Left hindlimb (tissue), 1 donor: ENCODE measurements around the gene ZNF225.
"Not testable (repeated sequence)": the region's sequence is repeated elsewhere in the genome, so short reads cannot be mapped to it uniquely, and the experiment has no call there.

ENCODE experiments used
- DNase-seq: peaks from one replicate; pipeline ENCODE4 v3.0.0-alpha.2; 2018

The ZNF225 gene

DNA sequence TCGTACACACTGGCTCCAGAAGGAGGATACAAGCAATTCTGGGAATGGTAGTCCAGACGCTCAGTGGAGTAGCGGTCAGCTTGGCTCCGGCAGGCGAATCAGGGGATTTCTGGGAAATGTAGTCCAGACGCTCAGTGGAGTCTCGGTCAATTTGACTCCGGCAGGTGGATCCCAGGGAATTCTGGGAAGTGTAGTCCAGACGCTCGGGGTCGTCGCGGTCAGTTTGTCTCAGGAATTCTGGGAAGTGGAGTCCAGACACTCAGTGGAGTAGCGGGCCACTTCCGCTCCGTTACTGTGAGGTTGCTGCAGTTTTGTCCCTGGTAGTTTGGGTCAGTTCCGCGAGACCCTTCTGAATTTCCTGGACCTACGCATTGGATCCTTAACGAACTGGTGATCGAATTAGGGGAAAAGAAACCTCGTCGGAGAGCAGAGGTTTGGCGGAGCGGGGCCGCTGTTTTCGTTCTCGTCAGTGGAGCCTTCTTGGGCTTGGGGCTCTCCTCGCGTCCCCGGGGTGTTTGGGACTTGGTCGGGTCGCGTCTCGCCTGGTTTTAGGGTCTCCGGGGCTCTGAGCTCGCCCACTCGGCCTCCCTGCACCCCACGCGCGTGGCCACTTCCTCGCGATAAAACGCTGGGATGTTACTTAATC, at the start of gene ZNF225:
Gene ZNF225, plus strand, starts transcription at position 262 of the 646 bp plus-strand sequence. CDS start 2,429 bp downstream, outside the sequence.
- DNase-seq: peak; percentile 98

DNA sequence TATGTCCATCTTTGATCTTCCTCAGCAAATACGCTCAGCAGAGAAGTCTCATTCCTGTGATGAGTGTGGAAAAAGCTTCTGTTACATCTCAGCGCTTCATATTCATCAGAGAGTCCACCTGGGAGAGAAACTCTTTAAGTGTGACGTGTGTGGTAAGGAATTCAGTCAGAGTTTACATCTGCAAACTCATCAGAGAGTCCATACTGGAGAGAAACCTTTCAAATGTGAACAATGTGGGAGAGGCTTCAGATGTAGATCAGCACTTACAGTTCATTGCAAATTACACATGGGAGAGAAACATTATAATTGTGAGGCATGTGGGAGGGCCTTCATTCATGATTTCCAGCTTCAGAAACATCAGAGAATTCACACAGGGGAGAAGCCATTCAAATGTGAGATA, 46.9 kb upstream of the ZNF225 start:
- no peak for DNase-seq

DNA sequence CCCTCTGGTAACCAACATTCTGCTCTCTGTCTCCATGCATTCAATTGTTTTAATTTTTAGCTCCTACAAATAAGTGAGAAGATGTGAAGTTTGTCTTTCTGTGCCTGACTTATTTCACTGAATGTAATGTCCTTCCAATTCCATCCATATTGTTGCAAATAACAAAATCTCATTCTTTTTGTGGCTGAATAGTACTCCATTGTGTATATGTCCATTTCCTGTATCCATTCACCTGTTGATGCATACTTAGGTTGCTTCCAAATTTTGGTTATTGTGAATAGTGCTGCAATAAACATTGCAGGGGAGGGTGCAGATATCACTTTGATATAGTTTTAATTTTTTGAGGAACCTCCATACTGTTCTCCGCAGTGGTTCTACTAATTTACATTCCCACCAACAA, 43.8 kb upstream of the ZNF225 start:
- no peak for DNase-seq

DNA sequence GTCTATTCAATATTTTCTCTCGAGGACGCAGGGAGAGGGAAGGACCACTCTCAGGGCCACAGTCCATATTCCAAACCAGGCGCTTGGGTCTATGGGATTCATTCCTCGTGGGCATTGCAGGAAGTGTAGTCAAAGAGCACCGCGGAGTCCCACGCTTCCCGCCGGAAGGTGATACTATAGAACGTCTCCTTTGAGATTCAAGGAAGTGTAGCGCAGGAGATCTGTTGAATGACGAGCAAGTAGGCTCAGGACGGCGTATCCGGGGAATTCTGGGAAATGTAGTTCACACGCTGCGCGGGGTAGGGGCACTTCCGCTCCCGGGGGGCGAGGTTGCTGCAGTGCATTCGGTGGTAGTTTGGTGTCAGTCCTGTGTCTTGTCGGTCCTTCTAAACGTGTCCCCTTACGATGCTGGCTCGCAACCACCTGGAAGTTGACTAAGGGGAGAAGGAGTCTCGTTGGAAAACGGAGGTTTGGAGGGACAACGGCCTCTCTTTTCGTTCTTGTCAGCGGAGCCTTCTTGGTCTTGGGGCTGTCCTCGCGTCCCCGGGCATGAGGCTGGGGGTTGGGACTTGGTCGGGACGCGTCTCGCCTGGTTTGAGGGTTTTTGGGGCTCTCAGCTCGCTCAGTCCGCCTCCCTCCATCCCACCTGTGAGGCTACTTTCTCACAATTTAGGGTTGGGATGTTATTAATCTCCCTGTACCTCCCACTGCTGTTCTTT, 41.2 kb upstream of the ZNF225 start, which contains the start of gene ZNF284:
Gene ZNF284, plus strand, starts transcription at position 336 of the 719 bp plus-strand sequence. CDS start 4,231 bp downstream, outside the sequence.
- peak; percentile 94 for DNase-seq

DNA sequence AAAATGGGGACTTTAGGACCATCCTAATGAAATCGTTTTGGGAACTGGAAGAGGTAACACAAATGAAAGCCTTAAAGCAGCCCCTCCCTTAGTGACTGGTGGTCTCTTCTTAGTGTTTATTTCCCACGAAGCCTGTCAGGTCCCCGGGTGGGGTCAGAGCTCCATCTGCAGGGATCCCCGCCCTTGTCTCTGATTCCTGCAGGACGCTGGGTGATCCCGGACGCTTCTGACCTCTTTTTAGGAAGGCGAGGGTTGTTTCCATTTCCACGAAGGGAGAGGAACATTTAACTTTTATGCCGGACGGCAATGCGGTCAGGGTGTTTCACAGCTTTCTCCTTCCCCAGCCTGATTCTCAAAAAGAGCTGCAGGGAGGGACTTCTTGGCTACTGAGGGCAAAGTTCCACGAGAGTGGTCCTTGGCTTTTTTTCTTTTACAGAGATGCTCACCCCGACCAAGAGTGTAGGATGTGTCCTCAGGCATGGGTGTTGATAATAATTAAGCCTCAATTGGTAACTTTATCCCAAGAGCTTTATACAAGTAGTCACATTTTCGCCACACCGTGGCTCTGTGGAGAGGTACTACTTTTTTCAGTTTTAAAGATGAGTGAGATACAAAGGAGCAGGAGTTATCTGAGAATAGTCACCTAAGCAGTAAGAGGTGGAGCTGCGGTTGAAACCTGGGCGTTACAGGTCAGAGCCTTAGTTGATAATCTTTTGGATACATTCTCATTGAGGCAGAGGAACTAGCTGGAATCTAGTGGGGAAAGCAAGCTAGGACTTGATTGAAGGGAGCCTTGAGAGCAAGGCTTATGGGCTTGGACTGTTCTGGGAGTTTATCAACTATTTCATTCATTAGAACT, 40.4 kb upstream of the ZNF225 start:
- no peak for DNase-seq

DNA sequence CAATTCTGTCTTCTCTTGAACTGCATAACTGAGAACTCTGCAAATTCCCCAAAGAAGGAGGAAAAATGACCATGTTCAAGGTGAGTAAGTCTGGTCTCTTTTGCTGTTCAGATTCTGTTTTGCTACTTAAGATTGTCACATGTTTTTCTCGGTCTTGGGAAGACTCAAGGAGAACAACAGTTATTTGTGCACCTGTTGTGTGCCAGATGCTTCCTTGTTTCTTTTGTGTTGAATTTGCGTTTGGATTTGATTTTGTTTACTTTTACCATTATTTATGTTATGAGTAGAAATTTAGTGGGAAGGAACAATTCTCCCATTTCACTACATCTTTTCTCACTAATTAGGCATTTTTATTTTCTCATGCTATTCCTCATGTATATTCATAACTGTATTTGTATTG, 36.9 kb upstream of the ZNF225 start:
- no peak for DNase-seq

DNA sequence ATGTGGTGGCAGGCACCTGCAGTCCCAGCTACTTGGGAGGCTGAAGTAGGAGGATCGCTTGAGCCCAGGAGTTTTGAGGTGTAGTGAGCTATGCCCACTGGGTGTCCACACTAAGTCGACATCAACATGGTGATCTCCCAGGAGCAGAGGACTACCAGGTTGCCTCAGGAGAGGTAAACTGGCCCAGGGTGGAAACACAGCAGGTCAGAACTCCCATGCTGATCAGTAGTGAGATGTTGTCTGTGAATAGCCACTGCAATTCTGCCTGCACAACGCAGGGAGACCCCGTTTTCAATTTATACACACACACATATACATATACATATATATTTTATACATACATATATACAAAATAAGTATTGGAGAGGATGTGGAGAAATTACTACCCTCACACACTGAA, 21.1 kb upstream of the ZNF225 start:
- no peak for DNase-seq

DNA sequence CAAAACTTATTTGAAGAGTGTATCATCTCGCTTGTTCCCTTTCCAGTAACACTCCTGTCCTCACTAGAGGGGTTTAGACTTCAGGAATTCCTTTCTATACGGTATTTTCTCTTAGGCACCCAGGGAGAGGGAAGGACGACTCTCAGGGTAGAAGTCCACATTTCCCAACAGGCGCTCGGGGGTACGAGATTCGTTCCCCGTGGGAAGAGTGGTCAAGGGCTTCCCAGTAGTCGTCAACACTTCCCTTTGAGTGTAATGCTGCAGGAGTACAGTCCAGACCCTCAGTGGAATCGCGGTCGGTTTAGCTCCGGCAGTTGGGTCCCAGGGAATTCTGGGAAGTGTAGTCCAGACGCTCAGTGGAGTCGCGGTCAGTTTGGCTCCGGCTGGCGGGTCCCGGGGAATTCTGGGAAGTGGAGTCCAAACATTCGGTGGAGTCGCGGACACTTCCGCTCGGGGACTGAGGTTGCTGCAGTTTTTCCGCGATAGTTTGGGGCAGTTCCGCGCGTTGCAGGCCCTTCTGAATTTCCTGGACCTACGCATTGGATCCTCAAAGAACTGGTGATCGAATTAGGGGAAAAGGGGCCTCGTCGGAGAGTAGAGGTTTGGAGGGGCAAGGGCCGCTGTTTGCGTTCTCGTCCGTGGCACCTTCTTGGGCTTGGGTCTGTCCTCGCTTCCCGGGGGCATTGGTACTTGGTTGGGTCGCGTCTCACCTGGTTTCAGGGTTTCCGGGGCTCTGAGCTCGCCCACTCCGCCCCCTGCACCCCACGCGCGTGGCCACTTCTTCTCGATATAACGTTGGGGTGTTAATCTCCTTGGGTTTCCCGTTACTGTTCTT, 19.1 kb upstream of the ZNF225 start, which contains the start of gene ZNF224:
Gene ZNF224, plus strand, starts transcription at position 431 of the 835 bp plus-strand sequence. CDS start 3,513 bp downstream, outside the sequence.
- peak; percentile 96 for DNase-seq

DNA sequence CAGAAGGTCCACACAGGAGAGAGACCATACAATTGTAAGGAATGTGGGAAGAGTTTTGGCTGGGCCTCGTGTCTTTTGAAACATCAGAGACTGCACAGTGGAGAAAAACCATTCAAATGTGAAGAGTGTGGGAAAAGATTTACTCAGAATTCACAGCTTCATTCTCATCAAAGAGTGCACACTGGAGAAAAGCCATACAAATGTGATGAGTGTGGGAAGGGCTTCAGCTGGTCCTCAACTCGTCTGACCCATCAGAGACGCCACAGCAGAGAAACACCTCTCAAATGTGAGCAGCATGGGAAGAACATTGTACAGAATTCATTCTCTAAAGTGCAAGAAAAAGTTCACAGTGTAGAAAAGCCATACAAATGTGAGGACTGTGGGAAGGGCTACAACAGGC, 5.4 kb upstream of the ZNF225 start:
- DNase-seq: no peak

DNA sequence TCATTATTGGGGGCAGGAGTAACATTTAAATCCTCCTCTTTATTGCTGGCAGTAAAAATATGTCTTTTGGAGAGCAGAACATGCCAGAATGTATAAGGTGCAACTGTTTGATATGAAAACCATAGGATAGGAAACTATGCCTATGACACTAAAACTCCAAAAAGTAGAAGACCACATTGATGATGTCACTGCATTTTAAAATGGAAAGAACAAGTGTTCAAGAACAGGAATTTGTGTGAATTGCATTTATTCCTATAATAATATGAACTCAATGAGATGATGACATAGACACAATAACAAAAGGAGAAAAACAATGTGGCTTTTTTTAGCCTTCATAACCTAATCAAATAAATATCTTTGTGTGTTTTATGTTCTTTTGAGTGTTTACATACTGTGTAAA, 3.7 kb upstream of the ZNF225 start:
- no peak for DNase-seq

DNA sequence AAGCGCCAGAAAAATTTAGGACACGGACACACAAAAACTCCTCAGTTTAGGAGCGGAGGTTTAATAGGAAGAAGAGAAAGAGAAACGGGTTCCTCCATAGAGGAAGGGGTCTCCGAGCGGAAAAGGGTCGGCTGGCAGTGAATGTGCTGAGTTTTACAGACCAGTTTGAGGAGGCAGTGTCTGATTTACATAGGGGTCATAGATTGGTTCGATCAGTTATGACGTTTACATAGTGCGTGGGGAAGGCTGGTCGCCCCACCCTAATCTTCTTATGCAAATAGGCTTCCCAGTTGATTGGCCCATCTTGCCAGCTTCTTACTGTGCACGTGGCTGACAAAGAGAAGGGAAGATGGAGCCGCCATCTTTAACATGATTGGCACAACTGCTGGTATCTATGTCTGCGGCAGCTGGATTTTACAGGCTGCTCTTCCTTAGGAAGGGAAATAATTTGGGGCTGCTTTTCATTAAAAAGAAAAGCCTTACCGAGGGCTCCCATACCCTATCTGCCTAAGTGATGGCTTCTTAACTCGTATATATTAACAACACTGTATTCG, 1.2 kb upstream of the ZNF225 start:
- DNase-seq: peak; percentile 35

DNA sequence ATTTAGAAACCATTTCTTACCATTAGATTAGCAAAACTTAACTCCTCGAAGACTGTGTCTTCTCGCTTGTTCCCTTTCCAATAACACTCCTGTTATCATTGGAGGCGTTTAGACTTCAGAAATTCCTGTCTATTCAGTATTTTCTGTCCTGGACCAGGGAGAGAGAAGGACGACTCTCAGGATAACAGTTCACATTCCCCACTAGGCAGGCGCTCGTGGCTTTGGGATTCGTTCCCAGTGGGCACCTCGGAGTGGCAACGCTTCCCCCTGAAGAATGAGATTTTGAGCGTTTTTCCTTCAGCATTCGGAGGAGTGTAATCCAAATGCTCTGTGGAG, 429 bp upstream of the ZNF225 start:
- no peak for DNase-seq

DNA sequence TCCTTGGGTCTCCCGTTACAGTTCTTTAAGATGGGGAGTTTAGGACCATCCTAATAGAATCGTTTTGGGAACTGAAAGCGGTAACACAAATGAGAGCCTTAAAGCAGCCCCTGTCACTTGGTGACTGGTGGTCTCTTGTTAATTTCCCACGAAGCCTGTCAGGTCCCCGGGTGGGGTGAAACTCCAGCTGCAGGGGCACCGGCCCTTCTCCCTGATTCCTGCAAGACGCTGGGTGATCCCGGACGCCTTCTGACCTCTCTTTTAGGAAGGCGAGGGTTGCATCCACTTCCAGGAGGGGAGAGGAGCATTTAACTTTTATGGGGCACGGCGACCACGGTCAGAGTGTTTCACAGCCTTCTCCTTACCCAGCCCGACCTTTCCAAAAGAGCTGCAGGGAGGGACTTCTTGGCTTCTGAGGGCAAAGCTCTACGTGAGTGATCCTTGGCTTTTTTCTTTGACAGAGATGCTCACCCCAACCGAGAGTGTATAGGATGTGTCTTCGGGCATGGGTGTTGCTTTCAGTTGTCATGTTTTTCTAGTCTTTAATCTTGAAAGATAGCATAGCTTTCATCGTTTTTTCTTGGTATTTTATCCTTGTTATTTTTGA, 688 bp downstream of the ZNF225 start:
- DNase-seq: no peak

DNA sequence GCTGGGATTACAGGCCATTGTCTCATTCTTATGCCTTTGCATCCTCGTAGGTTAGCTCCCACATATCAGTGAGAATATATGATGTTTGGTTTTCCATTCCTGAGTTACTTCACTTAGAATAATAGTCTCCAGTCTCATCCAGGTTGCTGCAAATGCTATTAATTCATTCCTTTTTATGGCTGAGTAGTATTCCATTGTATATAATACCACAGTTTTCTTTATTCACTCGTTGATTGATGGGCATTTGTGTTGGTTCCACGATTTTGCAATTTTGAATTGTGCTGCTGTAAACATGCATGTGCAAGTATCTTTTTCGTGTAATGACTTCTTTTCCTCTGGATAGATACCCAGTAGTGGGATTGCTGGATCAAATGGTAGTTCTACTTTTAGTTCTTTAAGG, 8.0 kb downstream of the ZNF225 start:
- not testable (repeated sequence) for DNase-seq

DNA sequence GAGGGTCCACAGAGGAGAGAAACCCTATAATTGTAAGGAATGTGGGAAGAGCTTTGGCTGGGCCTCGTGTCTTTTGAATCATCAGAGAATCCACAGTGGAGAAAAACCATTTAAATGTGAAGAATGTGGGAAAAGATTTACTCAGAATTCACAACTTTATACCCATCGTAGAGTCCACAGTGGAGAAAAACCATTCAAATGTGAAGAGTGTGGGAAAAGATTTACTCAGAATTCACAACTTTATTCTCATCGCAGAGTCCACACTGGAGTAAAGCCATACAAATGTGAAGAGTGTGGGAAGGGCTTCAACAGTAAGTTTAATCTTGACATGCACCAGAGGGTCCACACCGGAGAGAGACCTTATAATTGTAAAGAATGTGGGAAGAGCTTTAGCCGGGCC, 18.8 kb downstream of the ZNF225 start:
- DNase-seq: no peak

DNA sequence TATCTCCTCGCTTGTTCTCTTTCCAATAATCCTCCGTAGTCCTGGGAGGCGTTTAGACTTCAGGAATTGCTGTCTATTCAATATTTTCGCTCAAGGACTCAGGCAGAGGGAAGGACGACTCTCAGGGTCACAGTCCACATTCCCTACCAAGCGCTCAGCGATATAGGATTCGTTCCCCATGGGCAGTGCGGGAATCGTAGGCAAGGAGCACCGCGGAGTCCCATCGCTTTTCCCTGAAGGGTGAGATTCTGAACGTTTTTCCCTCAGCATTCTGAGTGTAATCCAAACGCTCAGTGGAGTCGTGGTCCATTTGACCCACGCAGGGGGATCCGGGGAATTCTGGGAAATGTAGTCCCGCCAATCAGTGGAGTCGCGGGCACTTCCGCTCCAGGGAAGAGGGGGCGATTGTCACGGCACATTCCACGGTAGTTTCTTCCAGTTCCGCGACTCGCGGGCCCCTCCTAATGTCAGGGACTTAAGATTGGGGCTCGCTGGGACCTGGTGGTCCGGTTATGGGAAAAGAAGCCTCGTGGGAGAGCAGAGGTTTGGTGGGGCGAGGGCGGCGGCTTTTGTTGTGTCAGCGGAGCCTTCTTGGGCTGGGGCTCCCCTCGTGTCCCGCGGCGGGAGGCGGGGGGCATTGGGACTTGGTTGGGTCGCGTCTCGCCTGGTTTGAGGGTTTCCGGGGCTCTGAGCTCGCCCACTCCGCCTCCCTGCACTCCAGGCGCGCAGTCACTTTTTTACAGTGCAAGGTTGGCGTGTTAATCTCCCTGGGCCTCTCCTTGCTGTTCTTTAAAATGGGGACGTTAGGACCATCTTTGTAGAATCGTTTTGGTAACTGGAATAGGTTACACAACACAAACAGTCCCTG, 28.2 kb downstream of the ZNF225 start, which contains the start of gene ZNF234:
Gene ZNF234, plus strand, starts transcription at position 364 of the 868 bp plus-strand sequence. CDS start 3,079 bp downstream, outside the sequence.
- peak; percentile 92 for DNase-seq

DNA sequence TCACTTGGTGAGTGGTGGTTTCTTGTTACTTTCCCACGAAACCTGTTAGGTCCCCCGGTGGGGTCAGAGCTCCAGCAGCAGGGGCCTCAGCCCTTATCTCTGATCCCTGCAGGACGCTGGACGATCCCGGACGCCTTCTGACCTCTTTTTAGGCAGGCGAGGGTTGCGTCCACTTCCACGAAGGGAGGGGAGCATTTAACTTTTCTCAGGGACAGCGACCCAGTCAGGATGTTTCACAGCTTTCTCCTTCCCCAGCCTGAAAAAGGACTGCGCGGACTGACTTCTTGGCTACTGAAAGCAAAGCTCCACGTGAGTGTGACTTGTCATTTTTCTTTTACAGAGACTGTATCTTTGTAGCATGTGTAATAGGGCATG, 28.8 kb downstream of the ZNF225 start:
- no peak for DNase-seq

DNA sequence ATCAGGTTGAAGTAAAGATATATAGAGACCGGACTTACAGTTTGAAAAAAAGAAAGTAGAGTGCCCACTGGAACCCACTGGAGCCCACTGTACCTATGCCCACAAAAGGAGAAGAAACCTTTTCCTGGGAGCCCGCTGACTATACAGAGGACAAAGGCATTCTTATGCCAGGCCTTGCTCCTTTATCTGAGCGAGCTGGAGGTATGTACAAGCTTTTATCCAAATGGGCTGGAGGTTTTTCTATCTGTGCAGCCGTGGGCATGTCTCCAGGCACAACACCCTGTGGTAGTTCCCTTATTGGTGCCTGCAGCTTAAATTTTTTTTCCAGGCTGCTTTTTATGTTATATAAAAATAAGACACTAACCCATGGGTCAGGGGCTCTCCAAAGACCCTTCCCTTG, 36.6 kb downstream of the ZNF225 start:
- DNase-seq: no peak

DNA sequence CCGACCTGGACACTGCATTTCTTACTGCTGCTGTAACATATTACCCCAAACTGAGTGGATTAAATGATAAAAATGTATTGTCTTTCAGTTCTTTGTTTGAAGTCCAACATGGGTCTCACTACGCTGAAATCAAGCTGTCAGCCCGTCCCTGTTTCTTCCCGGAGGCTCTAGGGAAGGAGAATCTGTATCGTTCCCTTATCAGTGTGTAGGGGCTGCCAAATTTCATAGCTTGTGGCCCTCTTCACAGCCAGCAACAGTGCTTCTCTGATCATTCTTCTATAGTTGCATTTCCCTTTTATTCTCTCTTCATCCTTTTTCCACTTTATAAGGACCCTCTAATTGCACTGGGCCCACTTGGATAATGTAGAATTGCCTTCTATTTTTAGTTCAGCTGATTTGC, 38.3 kb downstream of the ZNF225 start:
- DNase-seq: no peak

DNA sequence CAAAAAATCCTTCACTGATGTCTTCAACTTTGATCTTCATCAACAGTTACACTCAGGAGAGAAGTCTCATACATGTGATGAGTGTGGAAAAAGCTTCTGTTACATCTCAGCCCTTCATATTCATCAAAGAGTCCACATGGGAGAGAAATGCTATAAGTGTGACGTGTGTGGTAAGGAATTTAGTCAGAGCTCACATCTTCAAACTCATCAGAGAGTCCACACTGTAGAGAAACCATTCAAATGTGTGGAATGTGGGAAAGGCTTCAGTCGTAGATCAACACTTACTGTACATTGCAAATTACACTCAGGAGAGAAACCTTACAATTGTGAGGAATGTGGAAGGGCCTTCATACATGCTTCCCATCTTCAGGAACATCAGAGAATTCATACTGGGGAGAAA, 43.3 kb downstream of the ZNF225 start:
- no peak for DNase-seq

DNA sequence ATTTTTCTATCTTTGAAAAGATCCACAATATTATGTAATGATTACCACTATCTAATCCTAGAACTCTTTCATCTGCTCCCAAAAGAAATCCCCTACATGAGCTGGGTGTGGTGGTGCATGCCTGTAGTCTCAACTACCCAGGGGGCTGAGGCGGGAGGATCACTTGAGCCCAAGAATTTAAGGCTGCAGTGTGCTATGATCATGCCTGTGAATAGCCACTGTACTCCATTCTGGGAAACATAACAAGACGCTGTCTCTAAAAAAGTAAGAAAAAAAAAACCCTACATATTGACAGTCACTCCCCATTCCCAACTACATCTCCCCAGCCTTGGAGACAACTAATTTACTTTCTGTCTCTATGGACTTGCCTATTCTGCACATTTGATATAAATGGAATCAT, 50.6 kb downstream of the ZNF225 start:
- no peak for DNase-seq
